ENCODE measurements around the gene WEE2.

GRCh38 chr7:141714571-141714970 lies 6.4 kb downstream of the WEE2 start:
- TF ChIP-seq CTCF (IDR thresholded peaks at IDR 0.05; ENCODE audit: low read depth, low read length, poor library complexity, severe bottlenecking) (no peak), EZH2phosphoT487 (IDR thresholded peaks at IDR 0.05; ENCODE audit: borderline replicate concordance, low read length) (no peak)
